Right lobe of liver (tissue), 4 donors: ENCODE results near the gene CPT1C.
A peak's percentile ranks its signal among the peaks of the same experiment; 100 is the strongest.

Experiments used
- POLR2A ChIP-seq: fragments of 450-650 bp; IDR thresholded peaks from one replicate; pipeline ENCODE4 v1.6.1; 2017; ENCODE audit warnings: antibody characterized with exemption, mild to moderate bottlenecking
- TF ChIP-seq, protein P1 (sequence below), 4 donors: fragments of 200-600 bp in 3 of 4; fragments of 450-650 bp in 1 of 4; IDR thresholded peaks; one replicate each; pipeline versions ENCODE4 v1.5.1 to v1.8.0; 2016 to 2022; ENCODE audit warnings: antibody characterized with exemption in 4 of 4, mild to moderate bottlenecking in 2 of 4
- donor health status: DM: no; HTN: no; CAD: no.
- donor health status: DM: no; HTN: no; CAD: no.
- donor health status: DM: no; HTN: yes; CAD: no.

GRCh38 chr19:49677231-49677900, 13.6 kb upstream of the CPT1C start, which contains the start of gene PRMT1:
- TF ChIP-seq, protein P1, sequence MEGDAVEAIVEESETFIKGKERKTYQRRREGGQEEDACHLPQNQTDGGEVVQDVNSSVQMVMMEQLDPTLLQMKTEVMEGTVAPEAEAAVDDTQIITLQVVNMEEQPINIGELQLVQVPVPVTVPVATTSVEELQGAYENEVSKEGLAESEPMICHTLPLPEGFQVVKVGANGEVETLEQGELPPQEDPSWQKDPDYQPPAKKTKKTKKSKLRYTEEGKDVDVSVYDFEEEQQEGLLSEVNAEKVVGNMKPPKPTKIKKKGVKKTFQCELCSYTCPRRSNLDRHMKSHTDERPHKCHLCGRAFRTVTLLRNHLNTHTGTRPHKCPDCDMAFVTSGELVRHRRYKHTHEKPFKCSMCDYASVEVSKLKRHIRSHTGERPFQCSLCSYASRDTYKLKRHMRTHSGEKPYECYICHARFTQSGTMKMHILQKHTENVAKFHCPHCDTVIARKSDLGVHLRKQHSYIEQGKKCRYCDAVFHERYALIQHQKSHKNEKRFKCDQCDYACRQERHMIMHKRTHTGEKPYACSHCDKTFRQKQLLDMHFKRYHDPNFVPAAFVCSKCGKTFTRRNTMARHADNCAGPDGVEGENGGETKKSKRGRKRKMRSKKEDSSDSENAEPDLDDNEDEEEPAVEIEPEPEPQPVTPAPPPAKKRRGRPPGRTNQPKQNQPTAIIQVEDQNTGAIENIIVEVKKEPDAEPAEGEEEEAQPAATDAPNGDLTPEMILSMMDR (IDR thresholded peaks at IDR 0.05) = no peak
- peak; percentile 91 for TF ChIP-seq POLR2A
